DOHH2 (cell line): ENCODE measurements around the gene LMO2.

Experiments used
- H3F3A ChIP-seq: fragments of 200-600 bp; sonication (generic), shearing (Covaris generic); 2 replicates; pipeline ENCODE4 v1.6.0; 2016; ENCODE audit warnings: antibody characterized with exemption, mild to moderate bottlenecking; ENCODE audit not compliant: control insufficient read depth, insufficient read depth
- H3K27ac ChIP-seq: fragments of 200-600 bp; sonication (generic); 2 replicates; pipeline ENCODE4 v1.5.1; 2014; ENCODE audit warnings: low read depth, mild to moderate bottlenecking, low read length, moderate library complexity
- H3K27me3 ChIP-seq: fragments of 200-600 bp; sonication (generic); 2 replicates; pipeline ENCODE4 v1.6.1; 2014; ENCODE audit warnings: mild to moderate bottlenecking, low read length, mixed read lengths; ENCODE audit not compliant: control insufficient read depth
- H3K36me3 ChIP-seq: fragments of 200-600 bp; sonication (generic); 2 replicates; pipeline ENCODE4 v1.6.1; 2014; ENCODE audit warnings: mild to moderate bottlenecking, low read length, moderate library complexity, mixed read lengths; ENCODE audit not compliant: control insufficient read depth
- H3K4me1 ChIP-seq: fragments of 200-600 bp; sonication (generic); 2 replicates; pipeline ENCODE4 v1.6.1; 2014; ENCODE audit warnings: mild to moderate bottlenecking, low read length, mixed read lengths; ENCODE audit not compliant: control insufficient read depth
- H3K4me2 ChIP-seq: fragments of 200-600 bp; sonication (generic); 2 replicates; pipeline ENCODE4 v1.6.0; 2014; ENCODE audit warnings: mild to moderate bottlenecking, low read length, moderate library complexity
- H3K4me3 ChIP-seq: fragments of 200-600 bp; sonication (generic); 2 replicates; pipeline ENCODE4 v1.5.1; 2014; ENCODE audit warnings: mild to moderate bottlenecking, low read length, mixed read lengths
- H3K79me2 ChIP-seq: fragments of 200-600 bp; sonication (generic); 2 replicates; pipeline ENCODE4 v1.6.1; 2014; ENCODE audit warnings: mild to moderate bottlenecking, low read length, mixed read lengths; ENCODE audit not compliant: control insufficient read depth
- H3K9me2 ChIP-seq: fragments of 200-600 bp; sonication (generic); replicated peaks from 2 replicates; pipeline ENCODE4 v1.6.1; 2014; ENCODE audit warnings: mild to moderate bottlenecking, low read length, mixed read lengths; ENCODE audit not compliant: control insufficient read depth
- H3K9me3 ChIP-seq: fragments of 200-600 bp; sonication (generic); 2 replicates; pipeline ENCODE4 v1.6.1; 2014; ENCODE audit warnings: antibody characterized with exemption, low read length, mixed read lengths; ENCODE audit not compliant: control insufficient read depth, insufficient read depth
- H4K20me1 ChIP-seq: fragments of 200-600 bp; sonication (generic); 2 replicates; pipeline ENCODE4 v1.6.0; 2014; ENCODE audit warnings: low read depth, mild to moderate bottlenecking, antibody characterized with exemption, low read length, moderate library complexity; ENCODE audit not compliant: control insufficient read depth, insufficient read depth
- CTCF ChIP-seq: fragments of 200-600 bp; sonication (generic); IDR thresholded peaks from one replicate; pipeline ENCODE4 v1.5.1; 2014; ENCODE audit warnings: antibody characterized with exemption, mild to moderate bottlenecking, low read depth, low read length; ENCODE audit not compliant: poor library complexity, severe bottlenecking
- EZH2phosphoT487 ChIP-seq: fragments of 200-600 bp; sonication (generic); IDR thresholded peaks from 2 replicates; pipeline ENCODE4 v1.6.1; 2017; ENCODE audit warnings: borderline replicate concordance, mild to moderate bottlenecking, antibody characterized with exemption, low read length, moderate library complexity, mixed read lengths

Gene LMO2

GRCh38 chr11:33891714-33892327, at the start of gene LMO2:
Gene LMO2, minus strand, starts transcription at chr11:33892076. Its CDS starts 22,360 bp downstream, at chr11:33869716.
- H3K4me1 ChIP-seq = peaks cover 74% of the 10 kb centered on the region
- no peaks in the 10 kb centered on the region for H3K27me3 ChIP-seq
- H3K4me3 ChIP-seq = peak within 1 kb of the TSS; percentile 20

GRCh38 chr11:33940538-33940815, 48.6 kb upstream of the LMO2 start:
- Histone ChIP-seq H3K4me2 (peak overlapping the region; percentile 67), H3K36me3 (no peaks in the 10 kb centered on the region), H3K79me2 (no peaks in the 10 kb centered on the region), H4K20me1 (no peaks in the 10 kb centered on the region), H3K4me1 (peaks cover 77% of the 10 kb centered on the region), H3F3A (peaks cover 6% of the 10 kb centered on the region), H3K9me2 (no peaks in the 10 kb centered on the region), H3K9me3 (no peaks in the 10 kb centered on the region), H3K4me3 (peak overlapping the region; percentile 50), H3K27me3 (no peaks in the 10 kb centered on the region), H3K27ac (no peak overlapping the region)
- TF ChIP-seq CTCF (no peak), EZH2phosphoT487 (no peak)

More at GRCh38 chr11:33891714-33892327, at the start of gene LMO2:
- H3K36me3 ChIP-seq = no peaks in the 10 kb centered on the region
- no peak within 1 kb of the TSS for H3K27ac ChIP-seq
- H3K9me3 ChIP-seq = no peaks in the 10 kb centered on the region
- peaks cover 8% of the 10 kb centered on the region for H3F3A ChIP-seq
- H3K4me2 ChIP-seq = peak within 1 kb of the TSS; percentile 69
- no peaks in the 10 kb centered on the region for H4K20me1 ChIP-seq
- no peaks in the 10 kb centered on the region for H3K79me2 ChIP-seq
- TF ChIP-seq CTCF = no peak
- no peak for TF ChIP-seq EZH2phosphoT487
- no peaks in the 10 kb centered on the region for H3K9me2 ChIP-seq

GRCh38 chr11:33936725-33937604, 45.1 kb upstream of the LMO2 start:
- H3K9me3 ChIP-seq = peaks cover 5% of the 10 kb centered on the region; the same call in 1 of the 2 replicates
- H3K9me2 ChIP-seq = no peaks in the 10 kb centered on the region
- peak overlapping the region; percentile 32 for H3K4me2 ChIP-seq
- no peaks in the 10 kb centered on the region for H3K27me3 ChIP-seq
- no peaks in the 10 kb centered on the region for H3K36me3 ChIP-seq
- H3K4me3 ChIP-seq = no peak overlapping the region
- peaks cover 70% of the 10 kb centered on the region for H3K4me1 ChIP-seq
- no peaks in the 10 kb centered on the region for H3K79me2 ChIP-seq
- no peak overlapping the region for H3K27ac ChIP-seq
- no peaks in the 10 kb centered on the region for H4K20me1 ChIP-seq
- TF ChIP-seq EZH2phosphoT487 = no peak
- TF ChIP-seq CTCF = no peak
- H3F3A ChIP-seq = no peaks in the 10 kb centered on the region; the same call in 1 of the 2 replicates
